ENCODE data around the gene KPTN.

GRCh38 chr19:47485210-47485609 is 1.2 kb upstream of the KPTN start:
- TF ChIP-seq, protein P1, sequence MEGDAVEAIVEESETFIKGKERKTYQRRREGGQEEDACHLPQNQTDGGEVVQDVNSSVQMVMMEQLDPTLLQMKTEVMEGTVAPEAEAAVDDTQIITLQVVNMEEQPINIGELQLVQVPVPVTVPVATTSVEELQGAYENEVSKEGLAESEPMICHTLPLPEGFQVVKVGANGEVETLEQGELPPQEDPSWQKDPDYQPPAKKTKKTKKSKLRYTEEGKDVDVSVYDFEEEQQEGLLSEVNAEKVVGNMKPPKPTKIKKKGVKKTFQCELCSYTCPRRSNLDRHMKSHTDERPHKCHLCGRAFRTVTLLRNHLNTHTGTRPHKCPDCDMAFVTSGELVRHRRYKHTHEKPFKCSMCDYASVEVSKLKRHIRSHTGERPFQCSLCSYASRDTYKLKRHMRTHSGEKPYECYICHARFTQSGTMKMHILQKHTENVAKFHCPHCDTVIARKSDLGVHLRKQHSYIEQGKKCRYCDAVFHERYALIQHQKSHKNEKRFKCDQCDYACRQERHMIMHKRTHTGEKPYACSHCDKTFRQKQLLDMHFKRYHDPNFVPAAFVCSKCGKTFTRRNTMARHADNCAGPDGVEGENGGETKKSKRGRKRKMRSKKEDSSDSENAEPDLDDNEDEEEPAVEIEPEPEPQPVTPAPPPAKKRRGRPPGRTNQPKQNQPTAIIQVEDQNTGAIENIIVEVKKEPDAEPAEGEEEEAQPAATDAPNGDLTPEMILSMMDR (IDR thresholded peaks at IDR 0.05) = no peak
- TF ChIP-seq EZH2 (IDR thresholded peaks at IDR 0.05; ENCODE audit: borderline replicate concordance, insufficient read depth, low read depth, low read length, poor library complexity, severe bottlenecking) = no peak
